PC-3 (cell line): ENCODE data around the gene ABCD3. TPM values are rescaled to one million over a fixed set of nuclear protein-coding genes. Genes with fewer than 3 reads are reported as not detected.
"Not testable (repeated sequence)": the region's sequence is repeated elsewhere in the genome, so short reads cannot be mapped to it uniquely, and the experiment has no call there.

Experiments
- ATAC-seq: fragments of 200-7000 bp; cut with Tn5 transposase; 2 replicates; pipeline ENCODE4 v1.9.1; 2020; ENCODE audit warnings: mild to moderate bottlenecking, moderate library complexity
- BruUV-seq: library from RNA; stranded (reverse); fragments of 400-500 nt; replicated peaks from 2 replicates; lab custom pipeline; 2021; lab: Mats Ljungman, UMichigan
- CTCF ChIA-PET: fragments of 300-600 bp; sonication (Branson Sonifier 250); formaldehyde crosslinking; loops from one replicate; lab custom pipeline; 2022; ENCODE audit warnings: antibody characterized with exemption; lab: Charles Lee
- POLR2A ChIA-PET: fragments of 300-600 bp; sonication (Branson Sonifier 250); formaldehyde crosslinking; loops from one replicate; lab custom pipeline; 2022; ENCODE audit warnings: antibody characterized with exemption; ENCODE audit not compliant: unreplicated experiment; lab: Charles Lee
- DNase-seq: peaks from one replicate; pipeline ENCODE4 v3.0.0-alpha.2; 2015
- H2AFZ ChIP-seq: fragments of 300-600 bp; sonication (generic); 2 replicates; pipeline ENCODE4 v1.6.0; 2016; ENCODE audit warnings: antibody characterized with exemption, low read length
- H3F3A ChIP-seq: fragments of 300-600 bp; sonication (generic); one replicate; pipeline ENCODE4 v1.6.0; 2017; ENCODE audit warnings: antibody characterized with exemption, low read length, control low read depth, mild to moderate bottlenecking; ENCODE audit not compliant: unreplicated experiment
- H3K27ac ChIP-seq: fragments of 300-600 bp; sonication (generic); 2 replicates; pipeline ENCODE4 v1.5.1; 2016; ENCODE audit warnings: mild to moderate bottlenecking, low read length
- H3K27me3 ChIP-seq: fragments of 300-600 bp; sonication (generic); 2 replicates; pipeline ENCODE4 v1.6.1; 2016; ENCODE audit warnings: low read length, mixed read lengths
- H3K36me3 ChIP-seq: fragments of 300-600 bp; sonication (generic); 2 replicates; pipeline ENCODE4 v1.6.1; 2016; ENCODE audit warnings: low read depth, mixed run types, low read length, mixed read lengths
- H3K4me1 ChIP-seq: fragments of 300-600 bp; sonication (generic); 2 replicates; pipeline ENCODE4 v1.5.1; 2016; ENCODE audit warnings: low read length; ENCODE audit not compliant: insufficient read depth
- H3K4me2 ChIP-seq: fragments of 300-600 bp; sonication (generic); 2 replicates; pipeline ENCODE4 v1.6.0; 2016; ENCODE audit warnings: low read length
- H3K4me3 ChIP-seq: fragments of 300-600 bp; sonication (generic); 2 replicates; pipeline ENCODE4 v1.5.1; 2016; ENCODE audit warnings: mild to moderate bottlenecking, low read length, mixed read lengths
- H3K79me2 ChIP-seq: fragments of 300-600 bp; sonication (generic); 2 replicates; pipeline ENCODE4 v1.6.1; 2017; ENCODE audit warnings: low read length, mixed read lengths
- H3K9ac ChIP-seq: fragments of 300-600 bp; sonication (generic); 2 replicates; pipeline ENCODE4 v1.6.0; 2016; ENCODE audit warnings: mild to moderate bottlenecking, low read length
- H3K9me2 ChIP-seq: fragments of 300-600 bp; sonication (generic); replicated peaks from 2 replicates; pipeline ENCODE4 v1.6.1; 2016; ENCODE audit warnings: mixed run types, low read length, mixed read lengths
- H3K9me3 ChIP-seq: fragments of 300-600 bp; sonication (generic); 2 replicates; pipeline ENCODE4 v1.6.1; 2016; ENCODE audit warnings: low read length, mixed read lengths
- H4K20me1 ChIP-seq: fragments of 300-600 bp; sonication (generic); 2 replicates; pipeline ENCODE4 v1.6.1; 2016; ENCODE audit warnings: low read length, mixed read lengths
- CTCF ChIP-seq: fragments of 300-600 bp; sonication (generic); conservative IDR thresholded peaks from 2 replicates; pipeline ENCODE4 v1.5.1; 2017; ENCODE audit warnings: antibody characterized with exemption, low read depth, mild to moderate bottlenecking, low read length
- EZH2 ChIP-seq: fragments of 300-600 bp; sonication (generic); IDR thresholded peaks from one replicate; pipeline ENCODE4 v1.6.1; 2017; ENCODE audit warnings: antibody characterized with exemption, mild to moderate bottlenecking, low read length; ENCODE audit not compliant: unreplicated experiment
- EZH2phosphoT487 ChIP-seq: fragments of 300-600 bp; sonication (generic); IDR thresholded peaks from 2 replicates; pipeline ENCODE4 v1.6.1; 2018; ENCODE audit warnings: mild to moderate bottlenecking, antibody characterized with exemption, low read length, borderline replicate concordance
- intact Hi-C: fragments of 100-400 bp; cut with micrococcal nuclease; formaldehyde crosslinking; loops from 2 replicates; pipeline ENCODE4 v1.9.0; 2023
- total RNA-seq: library from RNA; depleted of rRNA; stranded (reverse); fragments of >200 nt; gene quantifications from 2 replicates; pipeline ENCODE4 v1.2.3, GENCODE V29; 2014

The ABCD3 gene
- total RNA-seq, 1 experiment from 2014 or later, result 36.3 TPM

DNA sequence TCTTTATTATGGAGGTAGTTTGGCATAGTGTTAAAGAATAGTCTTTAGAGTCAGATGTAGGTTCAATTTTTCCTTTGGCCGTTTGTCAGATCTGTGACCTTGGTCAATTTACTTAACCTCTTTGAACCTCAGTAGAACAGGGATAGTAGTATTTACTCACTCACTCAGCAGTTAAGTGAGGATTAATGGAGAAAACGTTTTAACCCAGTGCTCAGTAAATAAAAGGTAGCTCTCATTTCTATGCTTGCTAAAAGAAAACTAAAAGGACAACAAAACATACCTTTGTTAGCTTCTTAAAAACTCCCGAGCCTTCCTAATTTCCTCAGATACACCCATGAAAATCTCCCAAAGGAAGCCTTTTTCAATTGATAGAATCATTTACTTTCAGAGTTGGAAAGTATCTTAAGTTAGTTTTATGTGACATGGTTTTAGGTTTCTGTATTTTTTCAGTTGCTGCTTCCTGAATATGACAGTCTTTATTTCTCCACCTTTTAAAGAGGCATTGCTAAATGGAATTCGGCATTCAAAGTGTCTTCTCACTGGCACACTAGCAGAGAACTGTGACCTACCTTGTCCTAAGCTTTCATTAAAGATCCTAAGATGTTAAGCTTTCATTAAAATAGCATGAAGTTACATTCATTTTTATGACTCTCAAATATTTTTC lies 7.8 kb downstream of the ABCD3 start:
- Histone ChIP-seq H4K20me1 (peaks cover 23% of the 10 kb centered on the region), H3K27me3 (no peaks in the 10 kb centered on the region), H3K9me3 (no peaks in the 10 kb centered on the region), H3K4me3 (peak overlapping the region; percentile 16; the same call in 1 of the 2 replicates), H3K9ac (no peak overlapping the region), H3K4me1 (peaks cover 31% of the 10 kb centered on the region), H3K79me2 (peaks cover 98% of the 10 kb centered on the region), H3K36me3 (no peaks in the 10 kb centered on the region), H3K9me2 (no peaks in the 10 kb centered on the region), H3K4me2 (peak overlapping the region; percentile 55), H3F3A (no peaks in the 10 kb centered on the region), H2AFZ (peak overlapping the region; percentile 41), H3K27ac (0 out of 2 replicates have a peak overlapping the region, but pooled peaks have one; percentile 8)
- BruUV-seq, result no TSS peak
- ChIA-PET POLR2A (interaction anchor here (0.6 kb wide), 3 partner anchors 23 to 1156 kb away, joined by 3 to 9 read pairs (median 6); no protein-coding TSS in a partner anchor), CTCF (interaction anchor here (0.6 kb wide), 1 partner anchor 371 kb away, joined by 3 read pairs; no protein-coding TSS in a partner anchor)
- ATAC-seq (peak; percentile 40; the same call in 1 of the 2 replicates), DNase-seq (no peak)
- no peak for TF ChIP-seq CTCF
- no peak for TF ChIP-seq EZH2
- TF ChIP-seq EZH2phosphoT487, result no peak
- intact Hi-C loops, result no loop called here

- H3K9me2 ChIP-seq, POLR2A ChIA-PET, H3F3A ChIP-seq, H3K36me3 ChIP-seq, BruUV-seq, H3K27ac ChIP-seq, intact Hi-C loops, H3K27me3 ChIP-seq, H3K9me3 ChIP-seq, DNase-seq, H3K9ac ChIP-seq, ATAC-seq: not testable (repeated sequence)
- H3K4me1 ChIP-seq, result peaks cover 28% of the 10 kb centered on the region
- H3K4me3 ChIP-seq, result 0 out of 2 replicates have a peak overlapping the region, but pooled peaks have one; percentile 16
- peak overlapping the region; percentile 41 for H2AFZ ChIP-seq
- H3K79me2 ChIP-seq, result peaks cover 98% of the 10 kb centered on the region
- CTCF ChIA-PET, result interaction anchor here (0.6 kb wide), 1 partner anchor 370 kb away, joined by 3 read pairs; no protein-coding TSS in a partner anchor
- H3K4me2 ChIP-seq, result peak overlapping the region; percentile 55
- H4K20me1 ChIP-seq, result peaks cover 18% of the 10 kb centered on the region
Measured at GRCh38 chr1:94426485-94426870, 8.3 kb downstream of the ABCD3 start.

GRCh38 chr1:94428441-94428840 lies 10.3 kb downstream of the ABCD3 start:
- ChIA-PET POLR2A (no interaction called here), CTCF (no interaction called here)
- no peak for TF ChIP-seq EZH2
- no peak for TF ChIP-seq EZH2phosphoT487
- TF ChIP-seq CTCF, result no peak
- ATAC-seq (no peak), DNase-seq (no peak)
- Histone ChIP-seq H3K4me2 (no peak overlapping the region), H3K27me3 (no peaks in the 10 kb centered on the region), H3K9me3 (no peaks in the 10 kb centered on the region), H3K4me3 (no peak overlapping the region), H3K36me3 (no peaks in the 10 kb centered on the region), H3K27ac (no peak overlapping the region), H3K9me2 (no peaks in the 10 kb centered on the region), H3K9ac (no peak overlapping the region), H3K79me2 (peaks cover 92% of the 10 kb centered on the region), H3K4me1 (peaks cover 12% of the 10 kb centered on the region; the same call in 1 of the 2 replicates), H4K20me1 (peaks cover 1% of the 10 kb centered on the region; the same call in 1 of the 2 replicates), H2AFZ (no peak overlapping the region), H3F3A (no peaks in the 10 kb centered on the region)
- intact Hi-C loops, result no loop called here
- BruUV-seq, result no TSS peak

GRCh38 chr1:94428927-94429528 lies 10.8 kb downstream of the ABCD3 start:
- H3K9ac ChIP-seq, ATAC-seq, BruUV-seq, intact Hi-C loops, H3F3A ChIP-seq, H3K36me3 ChIP-seq, H3K4me2 ChIP-seq, H3K9me2 ChIP-seq, H4K20me1 ChIP-seq, H3K27me3 ChIP-seq, H3K9me3 ChIP-seq, DNase-seq, H3K4me3 ChIP-seq, H3K27ac ChIP-seq, CTCF ChIA-PET, POLR2A ChIA-PET, H2AFZ ChIP-seq: not testable (repeated sequence)
- Histone ChIP-seq H3K79me2 (peaks cover 90% of the 10 kb centered on the region), H3K4me1 (peaks cover 12% of the 10 kb centered on the region; the same call in 1 of the 2 replicates)

DNA sequence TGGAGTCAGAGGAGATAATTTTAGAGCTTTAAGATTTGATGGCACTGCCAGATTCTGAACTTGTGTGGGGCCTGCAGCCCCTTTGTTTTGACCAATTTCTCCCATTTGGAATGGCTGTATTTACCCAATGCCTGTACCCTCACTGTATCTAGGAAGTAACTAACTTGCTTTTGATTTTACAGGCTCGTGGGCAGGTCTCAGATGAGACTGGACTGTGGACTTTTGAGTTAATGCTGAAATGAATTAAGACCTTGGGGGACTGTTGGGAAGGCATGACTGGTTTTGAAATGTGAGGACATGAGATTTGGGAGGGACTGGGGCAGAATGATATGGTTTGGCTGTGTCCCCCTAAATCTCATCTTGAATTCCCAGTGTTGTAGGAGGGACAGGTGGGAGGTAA lies 11.9 kb downstream of the ABCD3 start:
- POLR2A ChIA-PET, BruUV-seq, intact Hi-C loops, H3K9ac ChIP-seq, H3F3A ChIP-seq, H2AFZ ChIP-seq, H3K36me3 ChIP-seq, H3K4me2 ChIP-seq, H3K9me2 ChIP-seq, H3K9me3 ChIP-seq, CTCF ChIA-PET, H4K20me1 ChIP-seq, H3K27ac ChIP-seq, H3K27me3 ChIP-seq, ATAC-seq, H3K4me3 ChIP-seq, DNase-seq: not testable (repeated sequence)
- Histone ChIP-seq H3K4me1 (peaks cover 12% of the 10 kb centered on the region; the same call in 1 of the 2 replicates), H3K79me2 (peaks cover 88% of the 10 kb centered on the region)
